Body of pancreas (tissue), 4 donors: ENCODE data around the gene VMP1.

ENCODE experiments used
- POLR2A ChIP-seq, 3 donors: fragments of 450-650 bp; IDR thresholded peaks; one replicate each; pipeline ENCODE4 v1.6.1; 2016; ENCODE audit warnings: antibody characterized with exemption in 3 of 3, mild to moderate bottlenecking in 2 of 3
- TF ChIP-seq, protein P1 (sequence below), 7 experiments: fragments of 450-650 bp in 4 of 7; fragments of 200-600 bp in 3 of 7; sonication (generic) in 3 of 7; IDR thresholded peaks; one replicate each; pipeline ENCODE4 v1.5.1; 2016 to 2019; ENCODE audit warnings: antibody characterized with exemption in 7 of 7

DNA sequence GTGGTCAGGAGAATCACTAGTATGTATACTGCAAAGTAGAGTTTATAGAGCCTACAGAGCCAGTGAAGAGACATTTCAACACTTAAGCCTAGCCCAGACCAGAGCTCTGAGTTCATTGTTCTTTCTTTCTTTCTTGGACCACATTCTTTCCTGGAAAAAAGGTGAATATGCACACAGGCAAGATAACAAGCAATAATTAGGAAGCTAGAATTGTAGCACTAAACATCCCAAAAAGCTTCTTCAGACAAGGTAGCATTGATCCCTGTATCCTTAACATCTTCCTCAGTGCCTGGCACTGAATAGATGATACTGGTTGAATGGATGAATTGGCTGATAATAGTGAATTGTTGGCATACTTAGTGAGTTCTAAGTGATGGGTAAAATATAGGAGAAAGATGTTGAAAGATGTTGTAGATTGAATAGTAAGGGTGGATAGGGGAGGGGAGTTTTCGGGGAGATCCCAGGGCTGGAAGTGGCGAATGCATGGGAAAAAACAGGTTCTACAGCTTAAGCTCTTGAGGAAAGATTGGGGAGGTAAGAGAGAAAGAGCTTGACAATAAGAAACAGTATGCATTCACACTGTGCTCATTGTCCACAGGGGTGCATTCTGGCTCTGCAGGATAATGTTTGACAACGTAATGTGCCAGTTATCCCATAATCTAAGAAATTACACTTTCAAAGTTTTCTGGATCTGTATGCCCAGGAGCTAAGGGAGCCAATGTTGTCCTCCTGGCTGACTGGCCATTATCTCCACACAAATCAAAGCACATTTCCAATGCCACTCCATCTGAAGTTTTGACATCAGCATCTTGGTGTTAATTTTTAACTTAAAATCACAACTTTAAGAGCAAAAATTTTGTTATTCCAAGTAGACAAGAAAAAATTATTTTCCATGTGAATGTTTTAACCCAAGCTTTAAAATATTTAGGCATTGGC, 149.7 kb downstream of the VMP1 start:
- TF ChIP-seq, protein P1, sequence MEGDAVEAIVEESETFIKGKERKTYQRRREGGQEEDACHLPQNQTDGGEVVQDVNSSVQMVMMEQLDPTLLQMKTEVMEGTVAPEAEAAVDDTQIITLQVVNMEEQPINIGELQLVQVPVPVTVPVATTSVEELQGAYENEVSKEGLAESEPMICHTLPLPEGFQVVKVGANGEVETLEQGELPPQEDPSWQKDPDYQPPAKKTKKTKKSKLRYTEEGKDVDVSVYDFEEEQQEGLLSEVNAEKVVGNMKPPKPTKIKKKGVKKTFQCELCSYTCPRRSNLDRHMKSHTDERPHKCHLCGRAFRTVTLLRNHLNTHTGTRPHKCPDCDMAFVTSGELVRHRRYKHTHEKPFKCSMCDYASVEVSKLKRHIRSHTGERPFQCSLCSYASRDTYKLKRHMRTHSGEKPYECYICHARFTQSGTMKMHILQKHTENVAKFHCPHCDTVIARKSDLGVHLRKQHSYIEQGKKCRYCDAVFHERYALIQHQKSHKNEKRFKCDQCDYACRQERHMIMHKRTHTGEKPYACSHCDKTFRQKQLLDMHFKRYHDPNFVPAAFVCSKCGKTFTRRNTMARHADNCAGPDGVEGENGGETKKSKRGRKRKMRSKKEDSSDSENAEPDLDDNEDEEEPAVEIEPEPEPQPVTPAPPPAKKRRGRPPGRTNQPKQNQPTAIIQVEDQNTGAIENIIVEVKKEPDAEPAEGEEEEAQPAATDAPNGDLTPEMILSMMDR (IDR thresholded peaks at IDR 0.05): no peak
- TF ChIP-seq POLR2A (IDR thresholded peaks at IDR 0.05): no peak
